ENCODE data around the gene GJD3. TPM values are rescaled to one million over a fixed set of nuclear protein-coding genes. Genes with fewer than 3 reads are reported as not detected.
A peak's percentile ranks its signal among the peaks of the same experiment; 100 is the strongest.
"Not testable (repeated sequence)": the region's sequence is repeated elsewhere in the genome, so short reads cannot be mapped to it uniquely, and the experiment has no call there.

The GJD3 gene, protein sequence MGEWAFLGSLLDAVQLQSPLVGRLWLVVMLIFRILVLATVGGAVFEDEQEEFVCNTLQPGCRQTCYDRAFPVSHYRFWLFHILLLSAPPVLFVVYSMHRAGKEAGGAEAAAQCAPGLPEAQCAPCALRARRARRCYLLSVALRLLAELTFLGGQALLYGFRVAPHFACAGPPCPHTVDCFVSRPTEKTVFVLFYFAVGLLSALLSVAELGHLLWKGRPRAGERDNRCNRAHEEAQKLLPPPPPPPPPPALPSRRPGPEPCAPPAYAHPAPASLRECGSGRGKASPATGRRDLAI
- not detected for total RNA-seq

DNA sequence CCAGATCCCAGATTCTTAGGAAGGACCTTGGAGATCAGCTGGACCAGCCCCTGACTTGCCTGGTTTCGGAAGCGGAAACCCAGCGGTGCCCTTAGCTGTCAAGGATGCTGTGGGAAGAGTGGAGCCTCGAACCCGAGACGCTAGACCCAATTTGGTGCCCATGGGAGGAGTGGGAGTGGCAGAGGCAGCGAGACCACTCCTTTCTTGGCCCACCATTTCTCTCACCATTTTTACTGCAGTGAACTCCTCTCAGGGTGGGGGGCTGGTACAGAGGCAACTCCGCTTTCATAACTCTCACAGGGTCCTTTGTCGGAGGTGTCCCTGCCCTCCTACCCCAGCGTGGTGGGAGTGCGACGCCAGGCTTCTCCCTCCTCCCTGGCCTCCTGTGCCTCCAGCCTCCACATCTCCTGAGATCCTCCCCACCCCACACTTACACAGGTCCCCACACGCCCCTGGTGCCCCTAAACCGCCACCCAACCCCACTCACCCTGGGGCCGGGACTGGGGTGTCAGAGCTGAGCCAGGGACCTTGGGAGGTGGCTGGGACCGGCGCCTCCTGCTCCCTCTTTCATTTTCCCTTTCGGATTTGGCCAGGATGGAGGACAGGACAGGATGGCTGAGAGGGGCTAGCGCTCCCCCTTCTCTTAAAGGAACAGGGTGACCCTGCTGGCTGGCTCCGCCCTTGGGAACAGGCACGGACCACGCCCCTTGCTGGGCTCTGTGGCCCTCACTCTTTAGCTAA is at the start of gene GJD3:
GJD3 (minus strand) TSS at position 617 of the 741 bp plus-strand sequence. CDS start 922 bp downstream, outside the sequence.
- POLR2A ChIA-PET: interaction anchor here (1.1 to 4.3 kb wide), 4 partner anchors 12 to 196 kb away, joined by 3 to 22 read pairs (median 8); no protein-coding TSS in a partner anchor
- H3K9me3 Mint-ChIP-seq: no peaks in the 10 kb centered on the region
- no peak for DNase-seq
- no peaks in the 10 kb centered on the region for H3K36me3 Mint-ChIP-seq (ENCODE audit: low read depth)
- H3K4me1 Mint-ChIP-seq: peaks cover 14% of the 10 kb centered on the region
- H3K27me3 Mint-ChIP-seq: peaks cover 21% of the 10 kb centered on the region
- H3K4me3 Mint-ChIP-seq: peak within 1 kb of the TSS; percentile 71
- CTCF ChIA-PET: interaction anchor here (0.7 to 1.5 kb wide), 4 partner anchors 169 to 198 kb away, joined by 3 to 11 read pairs (median 5); no protein-coding TSS in a partner anchor
- no peak within 1 kb of the TSS for H3K27ac Mint-ChIP-seq

DNA sequence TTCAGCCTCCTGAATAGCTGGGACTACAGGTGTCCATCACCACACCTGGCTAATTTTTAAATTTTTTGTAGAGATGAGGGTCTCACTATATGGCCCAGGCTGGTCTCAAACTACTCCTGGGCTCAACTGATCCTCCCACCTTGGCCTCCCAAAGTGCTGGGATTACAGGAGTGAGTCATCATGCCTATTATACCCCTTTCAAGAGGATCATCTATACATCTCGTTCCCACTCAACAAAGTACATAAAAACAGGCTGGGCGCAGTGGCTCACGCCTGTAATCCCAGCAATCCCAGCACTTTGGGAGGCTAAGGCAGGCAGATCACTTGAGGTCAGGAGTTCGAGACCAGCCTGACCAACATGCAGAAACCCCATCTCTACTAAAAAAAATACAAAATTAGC is 49.8 kb upstream of the GJD3 start:
- not testable (repeated sequence) for H3K27me3 Mint-ChIP-seq, H3K9me3 Mint-ChIP-seq, H3K4me3 Mint-ChIP-seq, DNase-seq, H3K27ac Mint-ChIP-seq
- peaks cover 67% of the 10 kb centered on the region for H3K36me3 Mint-ChIP-seq (ENCODE audit: low read depth)
- ChIA-PET CTCF (interaction anchor here (0.9 to 10.3 kb wide), 13 partner anchors 11 to 146 kb away, joined by 3 to 102 read pairs (median 5); partner anchors contain the start of gene IGFBP4), POLR2A (interaction anchor here (0.7 to 1.8 kb wide), 4 partner anchors 13 to 119 kb away, joined by 3 to 5 read pairs (median 3); no protein-coding TSS in a partner anchor)
- H3K4me1 Mint-ChIP-seq: peaks cover 61% of the 10 kb centered on the region

DNA sequence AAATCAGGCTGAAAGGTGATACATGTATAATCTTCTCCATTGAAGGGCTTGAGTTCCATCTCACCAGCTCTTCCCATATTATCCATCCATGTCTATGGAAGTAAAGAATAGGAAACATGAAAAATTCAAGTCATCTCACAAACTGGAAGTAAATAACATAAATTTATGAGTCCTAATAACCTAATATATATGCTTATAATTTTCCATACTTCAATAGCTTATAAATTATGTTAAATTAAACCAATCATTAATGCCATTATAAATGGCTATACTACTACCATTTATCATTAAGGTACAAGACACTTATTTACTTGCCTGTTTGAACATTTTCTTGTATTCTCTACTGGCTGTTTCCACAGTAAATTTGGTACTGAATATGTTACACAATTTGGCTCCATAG is 48.3 kb upstream of the GJD3 start:
- POLR2A ChIA-PET: interaction anchor here (0.9 to 2.6 kb wide), 4 partner anchors 14 to 120 kb away, joined by 3 to 11 read pairs (median 6); no protein-coding TSS in a partner anchor

DNA sequence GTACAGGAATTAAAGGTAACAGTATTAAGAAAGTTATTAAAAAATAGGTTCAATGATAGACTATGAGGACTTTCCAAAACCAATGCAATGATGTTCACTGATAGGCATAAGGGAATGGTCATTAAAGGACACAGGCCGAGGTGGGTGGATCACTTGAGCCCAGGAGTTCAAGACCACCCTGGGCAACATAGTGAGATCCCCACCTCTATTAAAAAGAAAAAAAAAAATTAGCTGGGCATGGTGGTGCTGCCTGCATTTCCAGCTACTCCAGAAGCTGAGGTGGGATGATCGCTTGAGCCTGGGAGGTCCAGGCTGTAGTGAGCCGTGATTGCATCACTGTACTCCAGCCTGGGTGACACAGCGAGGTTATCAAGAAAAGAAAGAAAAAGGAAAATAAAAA is 47.3 kb upstream of the GJD3 start:
- peaks cover 79% of the 10 kb centered on the region for H3K36me3 Mint-ChIP-seq (ENCODE audit: low read depth)
- no peak overlapping the region for H3K27ac Mint-ChIP-seq
- peaks cover 48% of the 10 kb centered on the region for H3K4me1 Mint-ChIP-seq
- no peak for DNase-seq
- H3K4me3 Mint-ChIP-seq: no peak overlapping the region
- ChIA-PET CTCF (interaction anchor here (0.5 to 10.3 kb wide), 7 partner anchors 15 to 245 kb away, joined by 3 to 102 read pairs (median 6); partner anchors contain the start of gene IGFBP4), POLR2A (interaction anchor here (0.7 to 2.6 kb wide), 7 partner anchors 12 to 148 kb away, joined by 3 to 11 read pairs (median 7); no protein-coding TSS in a partner anchor)
- no peaks in the 10 kb centered on the region for H3K9me3 Mint-ChIP-seq
- no peaks in the 10 kb centered on the region for H3K27me3 Mint-ChIP-seq

More for the DNA sequence above, 48.3 kb upstream of the GJD3 start:
- peaks cover 74% of the 10 kb centered on the region for H3K36me3 Mint-ChIP-seq (ENCODE audit: low read depth)
- CTCF ChIA-PET: interaction anchor here (0.7 to 10.3 kb wide), 7 partner anchors 14 to 140 kb away, joined by 3 to 102 read pairs (median 4); partner anchors contain the start of gene IGFBP4
- H3K4me3 Mint-ChIP-seq: no peak overlapping the region
- H3K27me3 Mint-ChIP-seq: no peaks in the 10 kb centered on the region
- no peak for DNase-seq
- H3K9me3 Mint-ChIP-seq: no peaks in the 10 kb centered on the region
- no peak overlapping the region for H3K27ac Mint-ChIP-seq
- H3K4me1 Mint-ChIP-seq: peaks cover 48% of the 10 kb centered on the region

DNA sequence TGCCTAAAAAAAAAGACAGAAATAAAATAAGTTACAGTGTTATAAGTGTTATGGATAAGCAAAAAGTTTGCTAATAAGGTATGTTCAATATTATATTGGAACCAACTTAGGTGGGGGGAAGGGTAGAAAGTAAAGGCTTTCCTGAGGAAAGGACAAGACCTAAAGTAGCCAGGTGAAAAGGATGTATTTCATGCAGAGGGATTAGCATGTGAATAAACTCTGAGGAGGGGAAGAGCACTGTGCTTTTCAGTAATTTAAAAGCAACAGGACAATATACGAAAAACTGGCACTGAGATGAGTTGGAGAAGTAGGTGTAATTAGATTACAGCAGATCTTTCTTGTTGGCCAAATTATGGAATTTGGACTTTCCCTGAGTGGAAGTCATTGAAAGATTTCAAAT is 45.5 kb upstream of the GJD3 start:
- Mint-ChIP-seq H3K27me3 (no peaks in the 10 kb centered on the region), H3K27ac (peak overlapping the region; percentile 1), H3K9me3 (no peaks in the 10 kb centered on the region), H3K4me1 (peaks cover 38% of the 10 kb centered on the region), H3K4me3 (no peak overlapping the region), H3K36me3 (ENCODE audit: low read depth) (peaks cover 78% of the 10 kb centered on the region)
- no peak for DNase-seq
- ChIA-PET POLR2A (interaction anchor here (0.7 to 2.5 kb wide), 2 partner anchors 10 to 17 kb away, joined by 3 to 10 read pairs; no protein-coding TSS in a partner anchor), CTCF (interaction anchor here (0.6 to 10.3 kb wide), 8 partner anchors 8 to 1433 kb away, joined by 3 to 102 read pairs (median 5); partner anchors contain the start of gene TOP2A)

DNA sequence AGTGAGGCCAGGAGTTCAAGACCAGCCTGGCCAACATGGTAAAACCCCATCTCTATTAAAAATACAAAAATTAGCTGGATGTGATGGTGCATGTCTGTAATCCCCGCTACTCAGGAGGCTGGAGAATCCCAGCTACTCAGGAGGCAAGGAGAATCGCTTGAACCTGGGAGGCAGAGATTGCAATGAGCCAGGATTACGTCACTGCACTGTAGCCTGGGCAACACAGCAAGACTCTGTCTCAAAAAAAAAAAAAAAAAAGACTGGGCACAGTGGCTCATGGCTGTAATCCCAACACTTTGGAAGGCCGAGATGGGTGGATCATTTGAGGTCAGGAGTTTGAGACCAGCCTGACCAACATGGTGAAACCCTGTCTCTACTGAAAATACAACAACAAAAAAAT is 45.0 kb upstream of the GJD3 start:
- peaks cover 38% of the 10 kb centered on the region for H3K4me1 Mint-ChIP-seq
- peaks cover 80% of the 10 kb centered on the region for H3K36me3 Mint-ChIP-seq (ENCODE audit: low read depth)
- not testable (repeated sequence) for H3K27ac Mint-ChIP-seq, H3K4me3 Mint-ChIP-seq, H3K9me3 Mint-ChIP-seq, H3K27me3 Mint-ChIP-seq, DNase-seq
- ChIA-PET CTCF (interaction anchor here (0.6 to 10.3 kb wide), 6 partner anchors 8 to 150 kb away, joined by 3 to 102 read pairs (median 6); partner anchors contain the start of gene TOP2A), POLR2A (interaction anchor here (2.3 to 2.5 kb wide), 2 partner anchors 8 to 10 kb away, joined by 10 to 11 read pairs; partner anchors contain the start of gene TOP2A)

DNA sequence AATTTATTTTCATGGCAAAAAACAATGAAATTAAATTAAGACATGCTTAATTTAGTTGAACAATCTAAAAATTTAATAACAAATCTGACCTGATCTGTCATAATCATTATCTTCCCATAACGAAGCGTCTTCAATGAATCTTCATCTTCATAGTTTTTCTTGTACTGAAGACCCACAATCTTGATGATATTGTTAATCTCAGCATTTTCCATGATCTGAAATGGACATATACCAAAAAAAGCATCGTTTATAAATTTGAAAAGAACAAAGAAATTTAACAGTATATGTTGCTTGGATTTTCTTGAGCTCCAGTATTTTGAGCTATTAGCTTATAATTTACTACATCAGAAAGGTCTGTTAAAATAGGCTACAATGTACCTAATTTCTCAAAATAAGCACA is 42.9 kb upstream of the GJD3 start:
- Mint-ChIP-seq H3K9me3 (no peaks in the 10 kb centered on the region), H3K27ac (no peak overlapping the region)
- POLR2A ChIA-PET: interaction anchor here (0.9 to 2.3 kb wide), 7 partner anchors 8 to 126 kb away, joined by 3 to 11 read pairs (median 3); partner anchors contain the start of gene TOP2A

DNA sequence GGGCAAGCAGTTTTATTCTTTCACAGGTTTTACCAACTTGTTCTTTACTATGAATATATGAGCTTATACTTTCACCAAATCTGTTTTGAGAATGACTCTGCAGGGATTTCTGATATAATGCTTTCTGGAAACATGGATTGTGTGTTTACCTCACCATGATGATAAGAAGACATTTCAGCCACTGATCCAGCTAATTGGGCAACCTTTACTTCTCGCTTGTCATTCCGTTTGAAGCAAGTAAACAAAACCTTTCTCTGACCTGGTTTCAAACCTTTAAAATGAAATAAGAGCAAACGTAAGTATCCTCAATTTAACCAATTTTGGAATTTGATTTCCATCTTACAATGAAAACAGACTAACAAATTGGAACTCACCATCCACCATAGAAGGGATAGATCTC is 39.5 kb upstream of the GJD3 start:
- Mint-ChIP-seq H3K27ac (no peak overlapping the region), H3K36me3 (ENCODE audit: low read depth) (peaks cover 83% of the 10 kb centered on the region), H3K4me3 (no peak overlapping the region), H3K4me1 (peaks cover 29% of the 10 kb centered on the region), H3K27me3 (no peaks in the 10 kb centered on the region), H3K9me3 (no peaks in the 10 kb centered on the region)
- DNase-seq: no peak
- POLR2A ChIA-PET: interaction anchor here (0.6 to 1.8 kb wide), 3 partner anchors 11 to 155 kb away, joined by 3 to 7 read pairs (median 6); partner anchors contain the start of gene TOP2A
- CTCF ChIA-PET: interaction anchor here (0.6 to 1.3 kb wide), 4 partner anchors 11 to 213 kb away, joined by 3 to 5 read pairs (median 3); no protein-coding TSS in a partner anchor

More for the DNA sequence above, 42.9 kb upstream of the GJD3 start:
- DNase-seq: no peak
- Mint-ChIP-seq H3K27me3 (no peaks in the 10 kb centered on the region), H3K4me1 (peaks cover 36% of the 10 kb centered on the region), H3K36me3 (ENCODE audit: low read depth) (peaks cover 82% of the 10 kb centered on the region), H3K4me3 (no peak overlapping the region)
- CTCF ChIA-PET: interaction anchor here (3.4 kb wide), 1 partner anchor 10 kb away, joined by 11 read pairs; the partner anchor contains the start of gene TOP2A

DNA sequence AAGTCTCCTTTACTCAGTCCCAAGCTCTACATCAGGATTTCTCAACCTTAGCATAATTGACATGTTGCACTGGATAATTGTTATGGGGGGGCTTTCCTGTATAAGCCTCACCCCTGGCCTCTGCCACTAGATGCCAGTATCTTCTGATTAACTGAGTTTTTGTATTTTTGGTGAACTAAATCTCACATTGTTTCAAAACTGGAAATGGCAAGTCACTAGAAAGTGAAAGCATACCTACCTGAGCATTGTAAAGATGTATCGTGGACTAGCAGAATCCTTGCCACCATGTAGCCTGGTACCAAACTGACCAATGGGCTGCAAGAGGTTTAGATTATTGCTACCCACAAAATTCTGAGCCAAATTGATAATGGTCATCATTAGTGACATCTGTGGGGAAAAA is 38.1 kb upstream of the GJD3 start:
- Mint-ChIP-seq H3K9me3 (no peaks in the 10 kb centered on the region), H3K36me3 (ENCODE audit: low read depth) (peaks cover 86% of the 10 kb centered on the region), H3K27me3 (no peaks in the 10 kb centered on the region), H3K4me3 (no peak overlapping the region), H3K4me1 (peaks cover 29% of the 10 kb centered on the region), H3K27ac (peak overlapping the region; percentile 63)
- POLR2A ChIA-PET: interaction anchor here (0.9 to 1.8 kb wide), 5 partner anchors 9 to 131 kb away, joined by 3 to 7 read pairs (median 5); partner anchors contain the start of gene TOP2A
- no peak for DNase-seq
- CTCF ChIA-PET: interaction anchor here (1.2 to 1.4 kb wide), 4 partner anchors 12 to 157 kb away, joined by 3 to 5 read pairs (median 3); no protein-coding TSS in a partner anchor

DNA sequence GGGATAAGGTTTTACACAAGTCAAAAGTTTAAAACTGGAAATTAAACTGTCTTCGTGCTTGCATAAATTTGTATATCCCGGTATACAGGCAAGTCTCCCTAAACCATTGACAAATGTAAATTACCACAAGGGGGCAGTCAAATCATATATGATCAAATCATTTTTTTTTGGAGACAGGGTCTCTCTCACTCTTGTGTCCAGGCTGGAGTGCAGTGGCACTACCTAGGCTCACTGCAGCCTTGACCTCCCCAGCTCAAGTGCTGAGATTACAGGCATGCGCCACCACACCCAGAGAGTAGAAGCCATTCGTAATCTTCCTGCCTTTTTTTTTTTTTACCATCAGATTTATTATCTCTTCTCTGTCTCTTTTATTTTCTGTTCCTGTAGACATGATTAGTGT is 34.6 kb upstream of the GJD3 start:
- H3K27me3 Mint-ChIP-seq: no peaks in the 10 kb centered on the region
- DNase-seq: no peak
- CTCF ChIA-PET: interaction anchor here (0.7 to 3.9 kb wide), 7 partner anchors 9 to 161 kb away, joined by 3 to 10 read pairs (median 6); partner anchors contain the start of gene TOP2A
- H3K4me3 Mint-ChIP-seq: no peak overlapping the region
- POLR2A ChIA-PET: interaction anchor here (1.5 to 2.7 kb wide), 2 partner anchors 8 to 12 kb away, joined by 3 to 10 read pairs; no protein-coding TSS in a partner anchor
- H3K4me1 Mint-ChIP-seq: peaks cover 25% of the 10 kb centered on the region
- no peaks in the 10 kb centered on the region for H3K9me3 Mint-ChIP-seq
- H3K36me3 Mint-ChIP-seq (ENCODE audit: low read depth): peaks cover 89% of the 10 kb centered on the region
- H3K27ac Mint-ChIP-seq: no peak overlapping the region

DNA sequence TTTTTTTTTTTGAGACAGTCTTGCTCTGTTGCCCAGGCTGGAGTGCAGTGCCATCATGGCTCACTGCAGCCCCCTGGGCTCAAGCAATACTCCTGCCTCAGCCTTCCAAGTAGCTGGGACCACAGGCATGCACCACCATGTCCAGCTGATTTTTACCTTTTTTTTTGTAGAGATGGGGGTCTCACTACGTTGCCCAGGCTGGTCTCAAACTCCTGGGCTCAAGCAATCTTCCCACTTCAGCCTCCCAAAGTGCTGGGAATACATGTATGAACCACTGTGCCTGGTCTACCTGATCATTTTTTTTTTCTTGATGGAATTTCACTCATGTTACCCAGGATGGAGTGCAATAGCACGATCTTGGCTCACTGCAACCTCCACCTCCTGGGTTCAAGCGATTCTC is 22.0 kb upstream of the GJD3 start:
- DNase-seq, H3K4me3 Mint-ChIP-seq, CTCF ChIA-PET, H3K27me3 Mint-ChIP-seq, H3K4me1 Mint-ChIP-seq, H3K27ac Mint-ChIP-seq, H3K9me3 Mint-ChIP-seq: not testable (repeated sequence)
- H3K36me3 Mint-ChIP-seq (ENCODE audit: low read depth): peaks cover 47% of the 10 kb centered on the region
- POLR2A ChIA-PET: interaction anchor here (0.8 to 2.3 kb wide), 3 partner anchors 21 to 29 kb away, joined by 3 to 6 read pairs (median 3); no protein-coding TSS in a partner anchor

DNA sequence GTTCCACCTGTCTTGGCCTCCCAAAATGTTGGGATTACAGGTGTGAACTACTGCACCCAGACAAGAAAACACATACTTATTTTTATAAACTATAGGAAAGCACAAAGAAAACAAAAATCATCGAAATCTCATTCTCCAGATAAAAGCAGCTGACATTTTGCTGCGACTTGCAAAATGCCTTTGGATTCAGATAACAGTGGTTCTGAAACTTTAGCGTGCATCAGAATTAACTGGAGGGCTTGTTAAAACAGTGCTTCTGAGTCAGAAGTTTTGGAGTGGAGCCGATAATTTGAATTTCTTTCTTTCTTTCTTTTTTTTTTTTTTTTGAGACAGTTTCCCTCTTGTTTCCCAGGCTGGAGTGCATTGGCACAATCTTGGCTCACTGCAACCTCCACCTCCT is 17.7 kb upstream of the GJD3 start:
- no peak overlapping the region for H3K4me3 Mint-ChIP-seq
- no peaks in the 10 kb centered on the region for H3K27me3 Mint-ChIP-seq
- ChIA-PET CTCF (interaction anchor here (0.7 to 2.7 kb wide), 4 partner anchors 20 to 157 kb away, joined by 3 to 8 read pairs (median 3); partner anchors contain the start of gene TOP2A), POLR2A (interaction anchor here (0.8 to 1.5 kb wide), 3 partner anchors 19 to 94 kb away, joined by 3 to 4 read pairs (median 3); partner anchors contain the start of genes CDC6 and TOP2A)
- no peak for DNase-seq
- no peak overlapping the region for H3K27ac Mint-ChIP-seq
- H3K36me3 Mint-ChIP-seq (ENCODE audit: low read depth): peaks cover 11% of the 10 kb centered on the region
- H3K9me3 Mint-ChIP-seq: no peaks in the 10 kb centered on the region
- H3K4me1 Mint-ChIP-seq: no peaks in the 10 kb centered on the region
